GM23248 (cell line): ENCODE data around the gene EXOC6. TPM values are rescaled to one million over a fixed set of nuclear protein-coding genes. Genes with fewer than 3 reads are reported as not detected.
A peak's percentile ranks its signal among the peaks of the same experiment; 100 is the strongest.

Experiments used
- DNase-seq: peaks from one replicate; pipeline ENCODE4 v3.0.0-alpha.2; 2015
- H2AFZ ChIP-seq: fragments of 200-600 bp; sonication (generic); 2 replicates; pipeline ENCODE4 v1.6.1; 2016; ENCODE audit warnings: antibody characterized with exemption
- H3F3A ChIP-seq: fragments of 200-600 bp; sonication (generic); 2 replicates; pipeline ENCODE4 v1.6.1; 2016; ENCODE audit warnings: mild to moderate bottlenecking, antibody characterized with exemption, mixed run types; ENCODE audit not compliant: insufficient read depth
- H3K27ac ChIP-seq: fragments of 200-600 bp; sonication (generic); 2 replicates; pipeline ENCODE4 v1.5.1; 2016; ENCODE audit warnings: mild to moderate bottlenecking
- H3K27me3 ChIP-seq: fragments of 200-600 bp; sonication (generic); replicated peaks from 2 replicates; pipeline ENCODE4 v1.6.1; 2016; ENCODE audit warnings: mild to moderate bottlenecking; ENCODE audit not compliant: insufficient read depth
- H3K36me3 ChIP-seq: fragments of 200-600 bp; sonication (generic); 2 replicates; pipeline ENCODE4 v1.6.1; 2016; ENCODE audit warnings: low read depth, mild to moderate bottlenecking
- H3K4me1 ChIP-seq: fragments of 200-600 bp; sonication (generic); 2 replicates; pipeline ENCODE4 v1.6.1; 2016; ENCODE audit warnings: mild to moderate bottlenecking; ENCODE audit not compliant: insufficient read depth
- H3K4me2 ChIP-seq: fragments of 200-600 bp; sonication (generic); one replicate; pipeline ENCODE4 v1.6.1; 2016; ENCODE audit warnings: mild to moderate bottlenecking; ENCODE audit not compliant: unreplicated experiment
- H3K4me3 ChIP-seq: fragments of 200-600 bp; sonication (generic); 2 replicates; pipeline ENCODE4 v1.5.1; 2016; ENCODE audit warnings: mild to moderate bottlenecking
- H3K79me2 ChIP-seq: fragments of 200-600 bp; sonication (generic); 2 replicates; pipeline ENCODE4 v1.6.1; 2016; ENCODE audit warnings: mild to moderate bottlenecking; ENCODE audit not compliant: insufficient read depth
- H3K9ac ChIP-seq: fragments of 200-600 bp; sonication (generic); 2 replicates; pipeline ENCODE4 v1.6.1; 2016; ENCODE audit warnings: mild to moderate bottlenecking
- H3K9me2 ChIP-seq: fragments of 200-600 bp; sonication (generic); 2 replicates; pipeline ENCODE4 v1.6.1; 2016; ENCODE audit warnings: mixed run types, mild to moderate bottlenecking, moderate library complexity; ENCODE audit not compliant: insufficient read depth
- H3K9me3 ChIP-seq: fragments of 200-600 bp; sonication (generic); one replicate; pipeline ENCODE4 v1.6.1; 2017; ENCODE audit warnings: low read depth
- H4K20me1 ChIP-seq: fragments of 200-600 bp; sonication (generic); 2 replicates; pipeline ENCODE4 v1.6.0; 2016; ENCODE audit not compliant: insufficient read depth
- EZH2 ChIP-seq: fragments of 200-600 bp; sonication (generic); IDR thresholded peaks from 2 replicates; pipeline ENCODE4 v1.6.1; 2018; ENCODE audit warnings: antibody characterized with exemption, mild to moderate bottlenecking; ENCODE audit not compliant: insufficient read depth, poor library complexity, severe bottlenecking
- EZH2phosphoT487 ChIP-seq: fragments of 200-600 bp; sonication (generic); IDR thresholded peaks from 2 replicates; pipeline ENCODE4 v1.6.1; 2018; ENCODE audit warnings: antibody characterized with exemption, moderate library complexity, mild to moderate bottlenecking, low read depth; ENCODE audit not compliant: insufficient read depth
- WGBS, 2 experiments: methylation state at CpG; one replicate each; pipeline ENCODE4 v1.1.6; 2015 to 2017; ENCODE audit warnings: low lambda C conversion rate in 2 of 2, low coverage in 1 of 2; ENCODE audit errors: missing lambda C conversion rate in 2 of 2; 5-methylcytosine and 5-hydroxymethylcytosine counted together
- in situ Hi-C: fragments of 300-500 bp; cut with MboI; formaldehyde crosslinking; loops from 2 replicates; pipeline ENCODE4 v1.15.0; 2020
- polyA plus RNA-seq: library from polyadenylated mRNA; unstranded; fragments of >200 nt; fragmentation: Nextera tagmentation; extraction: Ambion mirVana; gene quantifications from 2 replicates; pipeline ENCODE4 v1.2.1, GENCODE V29; 2016
- total RNA-seq: library from RNA; depleted of rRNA; stranded (reverse); fragments of >200 nt; shearing (Covaris generic); gene quantifications from 2 replicates; pipeline ENCODE4 v1.2.3, GENCODE V29; 2014

Gene EXOC6
- total and polyA plus RNA-seq, 2 experiments from 2014 or later = 2.0 to 3.4 TPM

DNA sequence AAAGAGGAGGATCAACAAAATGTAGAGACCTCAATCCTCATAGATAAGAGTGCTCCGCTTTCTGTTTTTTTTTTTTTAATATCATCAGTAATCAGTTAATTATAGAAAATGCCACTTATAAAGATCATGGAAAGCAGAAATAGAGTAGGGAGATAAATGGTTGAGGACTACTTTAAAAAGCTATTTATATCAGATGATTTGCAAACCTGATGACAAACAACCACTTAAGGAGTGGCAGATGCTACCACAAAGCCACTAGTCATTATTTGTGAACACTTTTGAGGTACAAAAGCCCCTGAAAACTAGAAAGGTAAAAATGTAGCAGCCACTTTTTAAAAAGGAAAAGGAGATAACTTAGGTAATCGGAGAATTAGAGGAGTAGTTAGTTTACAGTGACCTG lies 113.3 kb downstream of the EXOC6 start:
- H3K79me2 ChIP-seq = no peaks in the 10 kb centered on the region
- no peak overlapping the region for H3K27ac ChIP-seq
- TF ChIP-seq EZH2phosphoT487 (no peak), EZH2 (no peak)
- no peaks in the 10 kb centered on the region for H4K20me1 ChIP-seq
- no peak overlapping the region for H3K9ac ChIP-seq
- no peak overlapping the region for H3K4me3 ChIP-seq
- H3K9me3 ChIP-seq = no peaks in the 10 kb centered on the region
- H3K4me1 ChIP-seq = peaks cover 12% of the 10 kb centered on the region
- no peak overlapping the region for H3K4me2 ChIP-seq
- in situ Hi-C loops = no loop called here
- no peak for DNase-seq
- peaks cover 13% of the 10 kb centered on the region for H3F3A ChIP-seq
- H3K9me2 ChIP-seq = no peaks in the 10 kb centered on the region
- no peaks in the 10 kb centered on the region for H3K27me3 ChIP-seq
- H3K36me3 ChIP-seq = no peaks in the 10 kb centered on the region
- WGBS, 2 experiments = 92 to 100% methylated on average over 2 of the region's 2 CpGs
- H2AFZ ChIP-seq = no peak overlapping the region

DNA sequence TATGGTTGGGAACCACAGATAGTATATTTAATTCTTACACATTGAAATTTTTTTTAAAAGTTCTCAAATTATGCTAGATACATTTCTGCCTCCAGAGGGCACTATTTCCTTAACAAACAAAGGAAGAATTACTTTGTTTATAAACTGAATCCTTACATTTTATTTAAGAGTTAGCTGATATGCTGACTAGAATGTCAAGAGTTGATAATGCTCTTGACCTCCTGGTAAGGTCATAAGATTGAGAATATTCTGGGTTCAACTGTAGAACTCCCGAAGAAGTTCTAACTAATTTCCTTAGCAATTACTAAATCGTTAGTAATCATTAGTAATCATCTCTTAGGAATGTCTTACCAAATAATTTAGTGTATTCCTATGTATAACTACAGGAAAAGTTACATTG lies 117.0 kb downstream of the EXOC6 start:
- peaks cover 28% of the 10 kb centered on the region for H3K4me1 ChIP-seq
- peak; percentile 62 for DNase-seq
- H3K4me3 ChIP-seq = peak overlapping the region; percentile 54
- 0 to 2% methylated on average over 2 of the region's 2 CpGs for WGBS, 2 experiments
- H3K4me2 ChIP-seq = peak overlapping the region; percentile 68
- TF ChIP-seq EZH2 = no peak
- TF ChIP-seq EZH2phosphoT487 = no peak
- in situ Hi-C loops = no loop called here
- H3K9me3 ChIP-seq = no peaks in the 10 kb centered on the region
- H4K20me1 ChIP-seq = no peaks in the 10 kb centered on the region
- no peaks in the 10 kb centered on the region for H3K9me2 ChIP-seq
- peaks cover 25% of the 10 kb centered on the region for H3F3A ChIP-seq
- peak overlapping the region; percentile 16; the same call in 1 of the 2 replicates for H3K9ac ChIP-seq
- no peaks in the 10 kb centered on the region for H3K27me3 ChIP-seq
- peak overlapping the region; percentile 43 for H3K27ac ChIP-seq
- peak overlapping the region; percentile 66 for H2AFZ ChIP-seq
- no peaks in the 10 kb centered on the region for H3K36me3 ChIP-seq
- no peaks in the 10 kb centered on the region for H3K79me2 ChIP-seq

- WGBS, 2 experiments = 98 to 100% methylated on average over 2 of the region's 2 CpGs
Observed at GRCh38 chr10:92967641-92968040, 119.3 kb downstream of the EXOC6 start.

DNA sequence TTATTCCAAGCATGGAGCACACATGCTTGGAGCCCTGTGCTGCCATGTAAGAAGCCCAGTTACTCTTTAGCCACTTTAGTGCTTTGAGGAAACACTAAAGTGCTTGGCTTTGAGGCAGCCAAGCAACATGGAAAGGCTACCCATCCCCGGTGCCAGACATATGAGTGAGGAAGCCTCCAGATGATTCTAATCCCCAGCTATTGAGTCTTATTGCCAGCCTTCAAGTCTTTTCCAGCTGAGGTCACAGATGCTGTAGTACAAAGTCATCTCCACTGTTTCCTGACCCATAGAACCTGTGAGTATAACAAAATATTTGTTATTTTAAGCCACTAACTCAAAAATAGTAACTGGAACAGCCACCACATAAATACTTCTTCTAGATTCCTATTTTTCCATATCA lies 120.8 kb downstream of the EXOC6 start:
- Histone ChIP-seq H3K4me2 (no peak overlapping the region), H3K79me2 (no peaks in the 10 kb centered on the region), H3K9me2 (no peaks in the 10 kb centered on the region), H3K4me3 (no peak overlapping the region), H3K27me3 (no peaks in the 10 kb centered on the region), H3K9ac (no peak overlapping the region), H3K9me3 (no peaks in the 10 kb centered on the region), H3K4me1 (peaks cover 51% of the 10 kb centered on the region), H4K20me1 (no peaks in the 10 kb centered on the region), H3K27ac (peak overlapping the region; percentile 13), H3F3A (peaks cover 39% of the 10 kb centered on the region), H2AFZ (no peak overlapping the region), H3K36me3 (no peaks in the 10 kb centered on the region)
- no peak for TF ChIP-seq EZH2
- no peak for TF ChIP-seq EZH2phosphoT487
- DNase-seq = peak; percentile 88
- 5 to 10% methylated on average over 1 of the region's 1 CpG for WGBS, 2 experiments
- in situ Hi-C loops = no loop called here

More at GRCh38 chr10:92967641-92968040, 119.3 kb downstream of the EXOC6 start:
- Histone ChIP-seq H3K9me3 (no peaks in the 10 kb centered on the region), H4K20me1 (no peaks in the 10 kb centered on the region), H3K27ac (no peak overlapping the region), H3F3A (peaks cover 39% of the 10 kb centered on the region), H3K36me3 (no peaks in the 10 kb centered on the region), H3K27me3 (no peaks in the 10 kb centered on the region), H3K9ac (no peak overlapping the region), H3K4me3 (no peak overlapping the region), H3K79me2 (no peaks in the 10 kb centered on the region), H3K9me2 (no peaks in the 10 kb centered on the region), H2AFZ (no peak overlapping the region), H3K4me2 (no peak overlapping the region), H3K4me1 (peaks cover 48% of the 10 kb centered on the region)
- in situ Hi-C loops = no loop called here
- TF ChIP-seq EZH2 = no peak
- no peak for TF ChIP-seq EZH2phosphoT487
- DNase-seq = no peak
